ENCODE results near the gene AGRN. TPM values are rescaled to one million over a fixed set of nuclear protein-coding genes. Genes with fewer than 3 reads are reported as not detected.

AGRN gene
- total RNA-seq, 1 donor from 2014 or later: 114 TPM

DNA sequence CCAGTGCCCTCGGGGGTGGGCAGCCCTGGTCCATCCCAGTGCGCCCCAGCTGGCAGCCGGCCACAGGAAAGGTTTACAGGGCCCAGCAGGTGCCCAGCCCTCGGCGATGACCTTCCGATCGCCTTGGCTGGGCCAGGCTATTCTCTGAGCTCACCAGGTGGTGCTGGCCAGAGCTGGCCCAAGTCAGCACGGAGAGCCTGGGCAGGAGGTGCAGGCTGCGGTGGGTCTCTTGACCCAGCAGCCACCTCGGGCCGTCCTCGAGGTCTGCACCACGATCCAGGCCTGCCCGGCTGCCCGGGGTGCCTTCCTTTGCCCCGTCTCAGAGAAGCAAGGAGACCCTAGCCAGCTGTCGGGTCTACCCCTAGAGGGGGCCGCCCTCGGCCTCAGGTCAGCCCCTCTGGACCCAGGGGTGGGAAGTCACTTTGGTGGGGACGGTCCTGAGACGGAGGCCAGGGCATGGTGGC is 38.4 kb upstream of the AGRN start:
- H3K4me1 ChIP-seq: no peaks in the 10 kb centered on the region
- H3K27ac ChIP-seq: no peak overlapping the region
- no peak for DNase-seq
- TF ChIP-seq, protein P1, sequence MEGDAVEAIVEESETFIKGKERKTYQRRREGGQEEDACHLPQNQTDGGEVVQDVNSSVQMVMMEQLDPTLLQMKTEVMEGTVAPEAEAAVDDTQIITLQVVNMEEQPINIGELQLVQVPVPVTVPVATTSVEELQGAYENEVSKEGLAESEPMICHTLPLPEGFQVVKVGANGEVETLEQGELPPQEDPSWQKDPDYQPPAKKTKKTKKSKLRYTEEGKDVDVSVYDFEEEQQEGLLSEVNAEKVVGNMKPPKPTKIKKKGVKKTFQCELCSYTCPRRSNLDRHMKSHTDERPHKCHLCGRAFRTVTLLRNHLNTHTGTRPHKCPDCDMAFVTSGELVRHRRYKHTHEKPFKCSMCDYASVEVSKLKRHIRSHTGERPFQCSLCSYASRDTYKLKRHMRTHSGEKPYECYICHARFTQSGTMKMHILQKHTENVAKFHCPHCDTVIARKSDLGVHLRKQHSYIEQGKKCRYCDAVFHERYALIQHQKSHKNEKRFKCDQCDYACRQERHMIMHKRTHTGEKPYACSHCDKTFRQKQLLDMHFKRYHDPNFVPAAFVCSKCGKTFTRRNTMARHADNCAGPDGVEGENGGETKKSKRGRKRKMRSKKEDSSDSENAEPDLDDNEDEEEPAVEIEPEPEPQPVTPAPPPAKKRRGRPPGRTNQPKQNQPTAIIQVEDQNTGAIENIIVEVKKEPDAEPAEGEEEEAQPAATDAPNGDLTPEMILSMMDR (IDR thresholded peaks at IDR 0.05): no peak
- H3K9me3 ChIP-seq: no peaks in the 10 kb centered on the region
- no peaks in the 10 kb centered on the region for H3K36me3 ChIP-seq
- intact Hi-C loops (cut with DNase I): no loop called here
- H3K4me3 ChIP-seq: no peak overlapping the region
- ATAC-seq: no peak
- peaks cover 9% of the 10 kb centered on the region for H3K27me3 ChIP-seq (ENCODE audit: low read depth)

DNA sequence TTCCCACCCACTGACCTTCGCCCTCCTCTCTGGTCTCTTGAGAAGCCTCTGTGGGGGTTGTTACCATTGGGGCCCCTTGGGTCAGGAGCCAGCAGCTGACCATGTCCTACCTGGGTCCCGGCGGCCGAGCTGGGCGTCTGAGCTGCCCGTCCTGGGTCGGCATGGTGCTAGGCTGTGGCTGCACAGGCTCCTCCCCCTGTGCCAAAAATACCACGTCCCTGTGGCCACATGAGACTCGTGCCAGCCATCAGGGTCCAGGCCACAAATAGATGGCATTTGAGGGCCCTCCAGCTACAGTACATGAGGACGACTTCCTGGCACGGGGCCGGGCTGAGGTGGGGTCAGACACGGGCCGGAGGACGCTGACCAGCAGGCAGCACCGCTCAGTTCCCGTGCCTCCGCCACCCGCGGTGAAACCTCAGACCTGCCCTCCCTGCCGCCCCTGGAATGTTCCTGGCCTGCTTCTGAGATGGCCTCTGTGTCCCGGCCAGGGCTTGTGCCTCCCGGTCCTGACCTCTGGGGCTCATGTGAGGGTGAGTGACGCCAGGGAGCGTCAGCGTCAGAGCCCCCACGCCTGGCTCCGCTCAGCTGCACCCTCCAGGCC is 37.9 kb upstream of the AGRN start, which contains the start of gene PERM1:
Gene PERM1, minus strand, starts transcription at position 139 of the 604 bp plus-strand sequence. CDS start 1,064 bp downstream, outside the sequence.
- ATAC-seq (peak in 1 of 2 donors; percentile 5), DNase-seq (no peak)
- H3K4me1 ChIP-seq: no peaks in the 10 kb centered on the region
- no peak within 1 kb of the TSS for H3K27ac ChIP-seq
- no peak within 1 kb of the TSS for H3K4me3 ChIP-seq
- no peaks in the 10 kb centered on the region for H3K9me3 ChIP-seq
- intact Hi-C loops (cut with DNase I): no loop called here
- H3K27me3 ChIP-seq (ENCODE audit: low read depth): peaks cover 9% of the 10 kb centered on the region
- H3K36me3 ChIP-seq: no peaks in the 10 kb centered on the region
- TF ChIP-seq, protein P1 (IDR thresholded peaks at IDR 0.05): no peak

DNA sequence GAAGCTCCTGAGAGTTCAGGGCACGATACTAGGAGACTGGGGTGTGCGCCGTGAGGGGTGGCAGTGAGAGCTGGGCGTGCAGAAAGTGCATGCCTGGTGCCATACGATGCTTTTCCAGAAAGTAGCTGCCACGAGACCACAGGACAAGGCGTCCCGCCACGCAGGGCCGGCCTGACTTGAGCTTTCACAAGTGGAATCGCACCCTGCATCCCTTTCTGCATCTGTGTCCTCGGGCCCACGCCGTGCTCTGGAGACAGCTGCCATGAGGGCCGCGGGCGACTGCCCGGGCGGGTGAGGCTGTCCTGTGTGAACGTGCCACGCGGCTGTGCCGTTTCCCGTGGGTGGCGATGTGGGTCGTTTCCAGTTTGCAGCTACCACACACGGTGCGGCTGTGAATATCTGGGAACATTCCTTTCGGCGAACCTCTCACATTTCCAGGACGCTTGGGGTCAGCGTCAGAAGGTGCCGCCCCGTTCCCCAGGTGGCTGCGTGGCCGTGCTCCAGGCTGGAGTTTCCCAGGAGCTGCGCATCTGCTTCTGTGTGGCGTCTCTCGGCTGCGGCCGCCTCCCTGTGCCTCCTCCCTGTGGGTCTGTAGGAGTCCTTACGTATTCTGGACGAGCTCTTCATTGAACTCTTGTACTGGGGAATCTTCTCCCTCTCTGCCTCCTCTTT is 37.0 kb upstream of the AGRN start:
- no peaks in the 10 kb centered on the region for H3K9me3 ChIP-seq
- H3K27me3 ChIP-seq (ENCODE audit: low read depth): peaks cover 9% of the 10 kb centered on the region
- intact Hi-C loops (cut with DNase I): no loop called here

DNA sequence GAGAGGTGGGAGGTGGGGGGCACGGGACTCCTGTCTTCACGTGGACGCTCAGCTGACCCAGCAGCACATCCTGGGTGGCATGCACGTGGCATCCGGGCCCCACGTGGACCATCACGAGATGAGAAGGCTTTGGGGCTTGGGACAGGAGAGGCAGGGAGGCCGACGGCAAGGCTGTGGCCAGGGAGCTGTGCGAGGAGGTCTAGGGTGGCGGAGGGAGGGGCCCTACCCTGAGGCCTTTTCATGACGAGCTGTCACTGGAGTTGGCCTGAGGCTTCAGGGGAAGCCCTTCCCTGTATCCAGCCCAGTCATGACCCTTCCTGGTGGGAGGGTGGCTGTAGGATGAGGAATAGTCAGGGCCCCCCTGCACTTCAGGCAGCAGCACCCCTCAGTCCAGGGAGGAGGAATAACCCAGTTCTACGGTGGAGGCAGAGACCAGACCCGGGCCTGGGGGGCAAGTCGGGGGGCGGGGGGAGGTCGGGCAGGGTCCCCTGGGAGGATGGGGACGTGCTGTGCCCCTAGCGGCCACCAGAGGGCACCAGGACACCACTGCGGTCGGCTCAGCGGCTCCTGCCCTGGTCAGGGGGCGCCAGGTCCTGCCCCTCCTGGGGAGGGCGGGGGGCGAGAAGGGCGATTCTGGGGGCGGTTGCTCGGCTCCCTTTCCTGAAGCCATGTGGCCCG is 36.0 kb upstream of the AGRN start:
- no peak overlapping the region for H3K27ac ChIP-seq
- ATAC-seq (peak; percentile 76 to 82), DNase-seq (no peak)
- no peak overlapping the region for H3K4me3 ChIP-seq
- intact Hi-C loops (cut with DNase I): no loop called here
- peaks cover 9% of the 10 kb centered on the region for H3K27me3 ChIP-seq (ENCODE audit: low read depth)
- H3K9me3 ChIP-seq: no peaks in the 10 kb centered on the region
- H3K4me1 ChIP-seq: no peaks in the 10 kb centered on the region
- TF ChIP-seq, protein P1 (IDR thresholded peaks at IDR 0.05): peak; percentile 95
- no peaks in the 10 kb centered on the region for H3K36me3 ChIP-seq

More for the DNA sequence above, 37.0 kb upstream of the AGRN start:
- no peaks in the 10 kb centered on the region for H3K4me1 ChIP-seq
- ATAC-seq (no peak), DNase-seq (no peak)
- no peaks in the 10 kb centered on the region for H3K36me3 ChIP-seq
- TF ChIP-seq, protein P1 (IDR thresholded peaks at IDR 0.05): no peak
- no peak overlapping the region for H3K27ac ChIP-seq
- H3K4me3 ChIP-seq: no peak overlapping the region

DNA sequence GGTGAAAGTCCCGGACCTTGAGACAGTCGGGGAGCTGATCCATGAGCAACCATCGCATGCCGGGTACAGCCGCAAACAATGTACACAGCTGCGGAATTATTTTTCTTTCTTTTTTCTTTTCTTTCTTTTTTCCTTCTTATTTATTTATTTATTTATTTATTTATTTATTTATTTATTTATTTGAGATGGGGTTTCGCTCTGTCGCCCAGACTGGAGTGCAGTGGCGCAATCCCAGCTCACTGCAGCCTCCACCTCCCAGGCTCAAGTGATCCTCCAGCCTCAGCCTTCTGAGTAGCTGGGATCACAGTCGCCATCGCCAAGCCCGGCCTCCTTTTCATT is 35.5 kb upstream of the AGRN start:
- Histone ChIP-seq H3K27me3 (ENCODE audit: low read depth) (peaks cover 9% of the 10 kb centered on the region), H3K36me3 (no peaks in the 10 kb centered on the region), H3K27ac (no peak overlapping the region), H3K4me1 (no peaks in the 10 kb centered on the region), H3K4me3 (no peak overlapping the region), H3K9me3 (no peaks in the 10 kb centered on the region)
- TF ChIP-seq, protein P1 (IDR thresholded peaks at IDR 0.05): no peak
- DNase-seq (no peak), ATAC-seq (no peak)
- intact Hi-C loops (cut with DNase I): no loop called here
